ENCODE measurements around the gene ADAMTS2.

DNA sequence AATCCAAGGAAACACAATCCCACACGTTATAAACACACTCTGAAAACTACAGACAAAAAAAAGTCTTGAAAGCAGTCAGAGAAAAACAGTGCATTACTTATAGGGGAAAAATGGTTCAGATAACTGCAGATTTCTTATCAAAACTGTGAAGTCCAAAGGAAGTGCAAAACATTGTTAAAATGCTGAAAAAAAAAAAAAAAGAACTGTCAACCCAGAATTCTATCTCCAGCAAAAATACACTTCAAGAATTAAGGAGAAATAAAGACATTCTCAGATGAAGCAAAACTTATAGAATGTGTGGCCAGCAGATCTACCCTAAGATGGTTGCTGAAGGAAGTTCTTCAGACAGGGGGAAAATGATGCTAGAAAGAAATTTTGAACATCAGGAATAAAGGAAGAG, 40.4 kb downstream of the ADAMTS2 start:
- TF ChIP-seq, protein P1, sequence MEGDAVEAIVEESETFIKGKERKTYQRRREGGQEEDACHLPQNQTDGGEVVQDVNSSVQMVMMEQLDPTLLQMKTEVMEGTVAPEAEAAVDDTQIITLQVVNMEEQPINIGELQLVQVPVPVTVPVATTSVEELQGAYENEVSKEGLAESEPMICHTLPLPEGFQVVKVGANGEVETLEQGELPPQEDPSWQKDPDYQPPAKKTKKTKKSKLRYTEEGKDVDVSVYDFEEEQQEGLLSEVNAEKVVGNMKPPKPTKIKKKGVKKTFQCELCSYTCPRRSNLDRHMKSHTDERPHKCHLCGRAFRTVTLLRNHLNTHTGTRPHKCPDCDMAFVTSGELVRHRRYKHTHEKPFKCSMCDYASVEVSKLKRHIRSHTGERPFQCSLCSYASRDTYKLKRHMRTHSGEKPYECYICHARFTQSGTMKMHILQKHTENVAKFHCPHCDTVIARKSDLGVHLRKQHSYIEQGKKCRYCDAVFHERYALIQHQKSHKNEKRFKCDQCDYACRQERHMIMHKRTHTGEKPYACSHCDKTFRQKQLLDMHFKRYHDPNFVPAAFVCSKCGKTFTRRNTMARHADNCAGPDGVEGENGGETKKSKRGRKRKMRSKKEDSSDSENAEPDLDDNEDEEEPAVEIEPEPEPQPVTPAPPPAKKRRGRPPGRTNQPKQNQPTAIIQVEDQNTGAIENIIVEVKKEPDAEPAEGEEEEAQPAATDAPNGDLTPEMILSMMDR (IDR thresholded peaks at IDR 0.05; ENCODE audit: low read length): no peak
- no peak for TF ChIP-seq EZH2 (IDR thresholded peaks at IDR 0.05; ENCODE audit: borderline replicate concordance, low read length)

Data from OCI-LY1 (cell line).